SK-N-SH (cell line): ENCODE measurements around the gene RAP1GAP. TPM values are rescaled to one million over a fixed set of nuclear protein-coding genes. Genes with fewer than 3 reads are reported as not detected.

Experiments
- CTCF ChIA-PET: fragments of 300-600, 350-600 bp; formaldehyde crosslinking; extraction: SDS; loops from one replicate; lab custom pipeline; 2021; lab: Yijun Ruan, JAX
- POLR2A ChIA-PET: fragments of 350-600 bp; sonication (Branson Sonifier 250); formaldehyde crosslinking; extraction: SDS; loops from one replicate; lab custom pipeline; 2020; ENCODE audit warnings: antibody characterized with exemption, inconsistent platforms; lab: Yijun Ruan, JAX
- DNase-seq: peaks from one replicate; pipeline ENCODE4 v3.0.0; 2012
- H2AFZ ChIP-seq: fragments of 200-600 bp; sonication (generic); 2 replicates; pipeline ENCODE4 v1.8.1; 2016; ENCODE audit warnings: antibody characterized with exemption, mild to moderate bottlenecking, low read depth
- H3F3A ChIP-seq: fragments of 200-600 bp; sonication (generic); replicated peaks from 2 replicates; pipeline ENCODE3; 2016; ENCODE audit warnings: antibody characterized with exemption, mild to moderate bottlenecking; ENCODE audit not compliant: insufficient read depth
- H3K27ac ChIP-seq, 2 experiments: fragments of 200-500 bp in 1 of 2; fragments of 200-600 bp in 1 of 2; sonication (Bioruptor generic) in 1 of 2; sonication (generic), shearing (Covaris generic) in 1 of 2; 2 replicates each; pipeline versions ENCODE4 v1.5.1 to v1.6.1; 2014 to 2016; ENCODE audit warnings: low read depth in 2 of 2, inconsistent platforms in 1 of 2, low read length in 1 of 2, mild to moderate bottlenecking in 1 of 2, mixed read lengths in 1 of 2
- H3K27me3 ChIP-seq: fragments of 200-600 bp; sonication (generic), shearing (Covaris generic); 2 replicates; pipeline ENCODE4 v1.6.1; 2016; ENCODE audit warnings: mixed run types; ENCODE audit not compliant: insufficient read depth
- H3K36me3 ChIP-seq, 2 experiments: fragments of 200-500 bp in 1 of 2; fragments of 200-600 bp in 1 of 2; sonication (Bioruptor generic) in 1 of 2; sonication (generic) in 1 of 2; replicated peaks in 1 of 2; 2 replicates each; pipeline versions ENCODE3 to v1.5.1; 2014 to 2016; ENCODE audit warnings: low read length in 1 of 2, mild to moderate bottlenecking in 1 of 2; ENCODE audit not compliant: insufficient read depth in 2 of 2, control insufficient read depth in 1 of 2
- H3K4me1 ChIP-seq, 2 experiments: fragments of 200-500 bp in 1 of 2; fragments of 200-600 bp in 1 of 2; sonication (Bioruptor generic) in 1 of 2; sonication (generic), shearing (Covaris generic) in 1 of 2; 2 replicates each; pipeline versions ENCODE4 v1.5.1 to v1.6.1; 2014 to 2016; ENCODE audit warnings: low read depth in 1 of 2, low read length in 1 of 2, mixed run types in 1 of 2; ENCODE audit not compliant: insufficient read depth in 2 of 2, control insufficient read depth in 1 of 2
- H3K4me2 ChIP-seq: fragments of 200-600 bp; sonication (generic), shearing (Covaris generic); 2 replicates; pipeline ENCODE4 v1.6.1; 2017; ENCODE audit warnings: mixed run types
- H3K4me3 ChIP-seq, 2 experiments: fragments of 200-500 bp in 1 of 2; fragments of 200-600 bp in 1 of 2; sonication (Bioruptor generic) in 1 of 2; sonication (generic), shearing (Covaris generic) in 1 of 2; 2 replicates each; pipeline versions ENCODE4 v1.5.1 to v1.8.1; 2014 to 2016; ENCODE audit warnings: low read depth in 2 of 2, inconsistent platforms in 1 of 2, low read length in 1 of 2, mild to moderate bottlenecking in 1 of 2, mixed read lengths in 1 of 2, moderate library complexity in 1 of 2
- H3K79me2 ChIP-seq: fragments of 200-600 bp; sonication (generic); 2 replicates; pipeline ENCODE4 v1.8.1; 2017; ENCODE audit warnings: mild to moderate bottlenecking; ENCODE audit not compliant: insufficient read depth
- H3K9ac ChIP-seq: fragments of 200-600 bp; sonication (generic); 2 replicates; pipeline ENCODE4 v1.6.1; 2017; ENCODE audit warnings: mixed run types
- H3K9me2 ChIP-seq: fragments of 200-600 bp; sonication (generic); 2 replicates; pipeline ENCODE4 v1.6.1; 2017; ENCODE audit warnings: mixed run types
- H3K9me3 ChIP-seq: fragments of 200-600 bp; sonication (generic); 2 replicates; pipeline ENCODE4 v1.6.1; 2017; ENCODE audit warnings: mixed run types, mild to moderate bottlenecking, moderate library complexity
- H4K20me1 ChIP-seq: fragments of 200-600 bp; sonication (generic); 2 replicates; pipeline ENCODE4 v1.6.1; 2017; ENCODE audit warnings: mild to moderate bottlenecking, mixed run types; ENCODE audit not compliant: insufficient read depth
- EZH2phosphoT487 ChIP-seq: fragments of 200-600 bp; sonication (generic); IDR thresholded peaks from 2 replicates; pipeline ENCODE4 v1.6.1; 2017; ENCODE audit warnings: low read depth, mixed run types, mild to moderate bottlenecking, antibody characterized with exemption, moderate library complexity, borderline replicate concordance
- FOSL2 ChIP-seq: IDR thresholded peaks from 2 replicates; pipeline ENCODE4 v1.4.0; 2012; ENCODE audit warnings: low read depth, mild to moderate bottlenecking, moderate library complexity, borderline replicate concordance
- FOXJ3 ChIP-seq: sonication (generic); formaldehyde crosslinking; IDR thresholded peaks from 2 replicates; pipeline ENCODE4 v1.5.1; 2020; ENCODE audit warnings: mild to moderate bottlenecking, missing genetic modification reagents
- NFIC ChIP-seq: IDR thresholded peaks from 2 replicates; pipeline ENCODE4 v1.4.0; 2012; ENCODE audit warnings: borderline replicate concordance
- RAD21 ChIP-seq: IDR thresholded peaks from 2 replicates; pipeline ENCODE4 v1.6.1; 2012; ENCODE audit warnings: mild to moderate bottlenecking, low read length
- REST ChIP-seq: IDR thresholded peaks from 2 replicates; pipeline ENCODE4 v1.6.1; 2012; ENCODE audit warnings: mild to moderate bottlenecking, low read depth, low read length, moderate library complexity
- RXRA ChIP-seq: IDR thresholded peaks from 2 replicates; pipeline ENCODE4 v1.4.0; 2012; ENCODE audit warnings: low read depth, mild to moderate bottlenecking, borderline replicate concordance
- SMC3 ChIP-seq: IDR thresholded peaks from 2 replicates; pipeline ENCODE4 v1.6.1; 2012; ENCODE audit warnings: low read depth, low read length, improper control_type of control experiment
- WGBS: methylation state at CpG from one replicate; pipeline ENCODE4 v1.1.6; 2017; ENCODE audit warnings: low lambda C conversion rate; 5-methylcytosine and 5-hydroxymethylcytosine counted together
- polyA plus RNA-seq, 3 experiments: library from polyadenylated mRNA; depleted of rRNA; stranded (reverse); fragments of >200 nt; gene quantifications; 2 replicates each; pipeline ENCODE4 v1.2.3, GENCODE V29; 2012

RAP1GAP gene
- polyA plus RNA-seq, 1 of the 3 experiments (the other 2 are of a cell fraction), result 0.99 TPM

- no peak overlapping the region for H3K4me3 ChIP-seq
- no peaks in the 10 kb centered on the region for H3K4me1 ChIP-seq
- POLR2A ChIA-PET, result no interaction called here
- no peaks in the 10 kb centered on the region for H3K9me3 ChIP-seq
- H4K20me1 ChIP-seq, result no peaks in the 10 kb centered on the region
- CTCF ChIA-PET, result interaction anchor here (1.5 to 6.0 kb wide), 2 partner anchors 15 to 48 kb away, joined by 4 to 28 read pairs; no protein-coding TSS in a partner anchor
- H3K9me2 ChIP-seq, result no peaks in the 10 kb centered on the region
- peaks cover 15% of the 10 kb centered on the region for H3K27me3 ChIP-seq
- no peak overlapping the region for H3K9ac ChIP-seq
- no peak for TF ChIP-seq FOSL2
- TF ChIP-seq EZH2phosphoT487, result no peak
- no peak for TF ChIP-seq RAD21
- no peak for TF ChIP-seq RXRA
- TF ChIP-seq REST, result no peak
- no peak for TF ChIP-seq FOXJ3
- no peak for TF ChIP-seq SMC3
- TF ChIP-seq, all 33 proteins: peak for 0
- WGBS, result 74% methylated on average over 19 of the region's 21 CpGs
- no peak overlapping the region for H3K27ac ChIP-seq
- H3F3A ChIP-seq, result no peaks in the 10 kb centered on the region
- no peak overlapping the region for H3K4me2 ChIP-seq
- H3K36me3 ChIP-seq, result no peaks in the 10 kb centered on the region
- no peak overlapping the region for H2AFZ ChIP-seq
- H3K79me2 ChIP-seq, result no peaks in the 10 kb centered on the region
- no peak for DNase-seq
These were observed 58.0 kb downstream of the RAP1GAP start for GRCh38 chr1:21610989-21611785.

- CTCF ChIA-PET, result interaction anchor here (6.0 kb wide), 1 partner anchor 14 kb away, joined by 28 read pairs; no protein-coding TSS in a partner anchor
- DNase-seq, result no peak
These were observed 59.1 kb downstream of the RAP1GAP start for GRCh38 chr1:21610027-21610426.

More at GRCh38 chr1:21610027-21610426, 59.1 kb downstream of the RAP1GAP start:
- TF ChIP-seq NFIC, result no peak
- Histone ChIP-seq H3K4me2 (no peak overlapping the region), H3K9me2 (no peaks in the 10 kb centered on the region), H3K79me2 (no peaks in the 10 kb centered on the region), H4K20me1 (no peaks in the 10 kb centered on the region), H3K9me3 (no peaks in the 10 kb centered on the region), H3K27me3 (peaks cover 15% of the 10 kb centered on the region), H3K4me3 (no peak overlapping the region), H3K9ac (no peak overlapping the region), H3F3A (no peaks in the 10 kb centered on the region), H3K27ac (no peak overlapping the region), H2AFZ (no peak overlapping the region), H3K36me3 (no peaks in the 10 kb centered on the region), H3K4me1 (no peaks in the 10 kb centered on the region)
- WGBS, result 81% methylated on average over 15 of the region's 16 CpGs
- POLR2A ChIA-PET, result no interaction called here
